ENCODE data around the gene UQCC5.

DNA sequence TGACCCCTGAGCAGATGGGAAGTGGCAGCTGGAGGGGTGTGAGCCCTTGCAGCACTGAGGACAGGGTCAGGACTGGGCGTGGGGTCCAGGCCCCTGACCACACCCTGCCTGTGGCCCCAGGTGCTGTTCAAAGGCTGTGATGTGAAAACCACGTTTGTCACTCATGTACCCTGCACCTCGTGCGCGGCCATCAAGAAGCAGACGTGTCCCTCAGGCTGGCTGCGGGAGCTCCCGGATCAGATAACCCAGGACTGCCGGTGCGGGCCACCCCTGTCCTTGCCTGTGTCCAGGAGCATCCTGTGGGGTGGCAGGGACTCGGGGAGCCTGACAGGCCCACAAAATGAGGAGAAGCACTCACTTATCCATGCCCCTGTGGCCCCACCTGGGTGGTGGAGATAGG, 35.4 kb upstream of the UQCC5 start:
- TF ChIP-seq, protein P1, sequence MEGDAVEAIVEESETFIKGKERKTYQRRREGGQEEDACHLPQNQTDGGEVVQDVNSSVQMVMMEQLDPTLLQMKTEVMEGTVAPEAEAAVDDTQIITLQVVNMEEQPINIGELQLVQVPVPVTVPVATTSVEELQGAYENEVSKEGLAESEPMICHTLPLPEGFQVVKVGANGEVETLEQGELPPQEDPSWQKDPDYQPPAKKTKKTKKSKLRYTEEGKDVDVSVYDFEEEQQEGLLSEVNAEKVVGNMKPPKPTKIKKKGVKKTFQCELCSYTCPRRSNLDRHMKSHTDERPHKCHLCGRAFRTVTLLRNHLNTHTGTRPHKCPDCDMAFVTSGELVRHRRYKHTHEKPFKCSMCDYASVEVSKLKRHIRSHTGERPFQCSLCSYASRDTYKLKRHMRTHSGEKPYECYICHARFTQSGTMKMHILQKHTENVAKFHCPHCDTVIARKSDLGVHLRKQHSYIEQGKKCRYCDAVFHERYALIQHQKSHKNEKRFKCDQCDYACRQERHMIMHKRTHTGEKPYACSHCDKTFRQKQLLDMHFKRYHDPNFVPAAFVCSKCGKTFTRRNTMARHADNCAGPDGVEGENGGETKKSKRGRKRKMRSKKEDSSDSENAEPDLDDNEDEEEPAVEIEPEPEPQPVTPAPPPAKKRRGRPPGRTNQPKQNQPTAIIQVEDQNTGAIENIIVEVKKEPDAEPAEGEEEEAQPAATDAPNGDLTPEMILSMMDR (IDR thresholded peaks at IDR 0.05) = no peak
- TF ChIP-seq POLR2A (IDR thresholded peaks at IDR 0.05) = no peak
- no peak for TF ChIP-seq POLR2AphosphoS5 (IDR thresholded peaks at IDR 0.05)
- no peak for TF ChIP-seq EP300 (IDR thresholded peaks at IDR 0.05)

Data from stomach (tissue), 4 donors.